A673 (cell line): ENCODE data around the gene MARCHF5. TPM values are rescaled to one million over a fixed set of nuclear protein-coding genes. Genes with fewer than 3 reads are reported as not detected.
"Not testable (repeated sequence)": the region's sequence is repeated elsewhere in the genome, so short reads cannot be mapped to it uniquely, and the experiment has no call there.

Experiments
- BruUV-seq: library from RNA; stranded (reverse); fragments of 400-500 nt; replicated peaks from 2 replicates; lab custom pipeline; 2021; lab: Mats Ljungman, UMichigan
- CTCF ChIA-PET: fragments of 300-600 bp; sonication (Branson Sonifier 250); formaldehyde crosslinking; loops from one replicate; lab custom pipeline; 2022; ENCODE audit warnings: antibody characterized with exemption; lab: Charles Lee
- POLR2A ChIA-PET: fragments of 300-600 bp; sonication (Branson Sonifier 250); formaldehyde crosslinking; loops from one replicate; lab custom pipeline; 2022; ENCODE audit warnings: antibody characterized with exemption; ENCODE audit not compliant: low non-redundant PET; lab: Charles Lee
- DNase-seq: peaks from one replicate; pipeline ENCODE4 v3.0.0-alpha.2; 2015; ENCODE audit warnings: low spot score
- H3K27ac ChIP-seq: fragments of 200-600 bp; sonication (generic); 2 replicates; pipeline ENCODE4 v1.5.1; 2016; ENCODE audit warnings: mixed run types, low read depth, mild to moderate bottlenecking, mixed read lengths, antibody characterized with exemption, low read length; ENCODE audit not compliant: poor library complexity, severe bottlenecking
- H3K27me3 ChIP-seq: fragments of 200-600 bp; sonication (generic); replicated peaks from 2 replicates; pipeline ENCODE4 v1.6.1; 2017; ENCODE audit warnings: mixed run types, low read depth, mild to moderate bottlenecking, mixed read lengths, antibody characterized with exemption, low read length; ENCODE audit not compliant: insufficient read depth, poor library complexity
- H3K36me3 ChIP-seq: fragments of 200-600 bp; sonication (generic); 2 replicates; pipeline ENCODE4 v1.6.1; 2016; ENCODE audit warnings: mixed run types, mild to moderate bottlenecking, mixed read lengths, antibody characterized with exemption, low read length; ENCODE audit not compliant: insufficient read depth, poor library complexity, severe bottlenecking
- H3K4me1 ChIP-seq: fragments of 200-600 bp; sonication (generic); 2 replicates; pipeline ENCODE4 v1.6.1; 2017; ENCODE audit warnings: mixed run types, mild to moderate bottlenecking, mixed read lengths, antibody characterized with exemption, low read length; ENCODE audit not compliant: insufficient read depth, poor library complexity, severe bottlenecking
- H3K4me3 ChIP-seq: fragments of 200-600 bp; sonication (generic); 2 replicates; pipeline ENCODE4 v1.5.1; 2016; ENCODE audit warnings: low read depth, mixed run types, mild to moderate bottlenecking, mixed read lengths, low read length; ENCODE audit not compliant: poor library complexity, severe bottlenecking
- H3K9me3 ChIP-seq: fragments of 200-600 bp; sonication (generic); 2 replicates; pipeline ENCODE4 v1.6.1; 2016; ENCODE audit warnings: mixed run types, low read depth, mild to moderate bottlenecking, mixed read lengths, antibody characterized with exemption, low read length; ENCODE audit not compliant: poor library complexity, severe bottlenecking
- EZH2 ChIP-seq: fragments of 200-600 bp; sonication (generic); IDR thresholded peaks from 2 replicates; pipeline ENCODE4 v1.6.1; 2017; ENCODE audit warnings: borderline replicate concordance, low read depth, mild to moderate bottlenecking, mixed read lengths, antibody characterized with exemption, low read length; ENCODE audit not compliant: poor library complexity, severe bottlenecking
- intact Hi-C: fragments of 100-400 bp; cut with micrococcal nuclease; formaldehyde crosslinking; loops from one replicate; pipeline ENCODE4 v1.10.0; 2022; ENCODE audit not compliant: unreplicated experiment
- total RNA-seq: library from RNA; stranded (reverse); gene quantifications from 2 replicates; pipeline ENCODE4 v1.2.3, GENCODE V29; 2021
- TF ChIP-seq, protein P1 (sequence below): fragments of 300-800, 200-600 bp; sonication (generic); conservative IDR thresholded peaks from 2 replicates; pipeline ENCODE4 v1.5.1; 2017; ENCODE audit warnings: low read depth, mild to moderate bottlenecking, antibody characterized with exemption, low read length, moderate library complexity, mixed read lengths

Gene MARCHF5
- total RNA-seq, 1 experiment from 2014 or later, result 79.9 TPM

- no peak for TF ChIP-seq EZH2
- TF ChIP-seq, protein P1, sequence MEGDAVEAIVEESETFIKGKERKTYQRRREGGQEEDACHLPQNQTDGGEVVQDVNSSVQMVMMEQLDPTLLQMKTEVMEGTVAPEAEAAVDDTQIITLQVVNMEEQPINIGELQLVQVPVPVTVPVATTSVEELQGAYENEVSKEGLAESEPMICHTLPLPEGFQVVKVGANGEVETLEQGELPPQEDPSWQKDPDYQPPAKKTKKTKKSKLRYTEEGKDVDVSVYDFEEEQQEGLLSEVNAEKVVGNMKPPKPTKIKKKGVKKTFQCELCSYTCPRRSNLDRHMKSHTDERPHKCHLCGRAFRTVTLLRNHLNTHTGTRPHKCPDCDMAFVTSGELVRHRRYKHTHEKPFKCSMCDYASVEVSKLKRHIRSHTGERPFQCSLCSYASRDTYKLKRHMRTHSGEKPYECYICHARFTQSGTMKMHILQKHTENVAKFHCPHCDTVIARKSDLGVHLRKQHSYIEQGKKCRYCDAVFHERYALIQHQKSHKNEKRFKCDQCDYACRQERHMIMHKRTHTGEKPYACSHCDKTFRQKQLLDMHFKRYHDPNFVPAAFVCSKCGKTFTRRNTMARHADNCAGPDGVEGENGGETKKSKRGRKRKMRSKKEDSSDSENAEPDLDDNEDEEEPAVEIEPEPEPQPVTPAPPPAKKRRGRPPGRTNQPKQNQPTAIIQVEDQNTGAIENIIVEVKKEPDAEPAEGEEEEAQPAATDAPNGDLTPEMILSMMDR, result no peak
- BruUV-seq, result no TSS peak
- peak; percentile 88 for DNase-seq
- Histone ChIP-seq H3K4me3 (no peak overlapping the region), H3K36me3 (no peaks in the 10 kb centered on the region), H3K27ac (no peak overlapping the region), H3K27me3 (no peaks in the 10 kb centered on the region), H3K4me1 (no peaks in the 10 kb centered on the region), H3K9me3 (no peaks in the 10 kb centered on the region)
- POLR2A ChIA-PET, result no interaction called here
- intact Hi-C loops, result no loop called here
- CTCF ChIA-PET, result no interaction called here
Measured at GRCh38 chr10:92387289-92387940, 96.4 kb downstream of the MARCHF5 start.

DNA sequence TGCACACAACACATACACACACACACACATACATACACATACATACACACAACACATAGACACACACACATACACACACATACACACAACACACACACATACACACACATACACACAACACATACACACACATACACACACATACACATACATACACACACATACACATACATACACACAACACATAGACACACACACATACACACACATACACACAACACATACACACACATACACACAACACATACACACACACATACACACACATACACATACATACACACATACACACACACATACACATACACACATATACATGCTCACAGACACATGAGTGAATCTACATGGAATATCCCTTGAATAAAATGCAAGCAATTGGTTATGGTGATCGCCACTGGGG is 102.2 kb downstream of the MARCHF5 start:
- POLR2A ChIA-PET, H3K4me1 ChIP-seq, H3K4me3 ChIP-seq, H3K27me3 ChIP-seq, H3K9me3 ChIP-seq, DNase-seq, H3K27ac ChIP-seq, intact Hi-C loops, BruUV-seq, CTCF ChIA-PET, H3K36me3 ChIP-seq: not testable (repeated sequence)

DNA sequence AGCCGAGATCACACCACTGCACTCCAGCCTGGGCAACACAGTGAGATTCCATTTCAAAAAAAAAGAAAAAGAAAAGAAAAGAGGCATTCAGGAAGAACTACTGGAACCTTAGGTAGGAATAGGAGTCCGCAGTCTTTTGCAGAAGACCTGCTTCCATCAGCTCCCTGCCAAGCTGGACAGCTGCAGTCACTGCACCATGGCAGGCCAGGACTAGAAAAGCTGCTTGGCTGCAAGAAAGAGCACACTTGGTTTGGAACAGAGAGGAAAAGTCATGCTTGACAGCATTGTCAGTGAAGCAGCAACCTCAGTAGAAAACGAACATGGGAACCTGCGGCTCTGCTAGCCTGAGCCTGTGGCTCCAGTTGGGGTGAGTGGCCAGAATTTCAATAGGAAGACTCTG is 104.3 kb downstream of the MARCHF5 start:
- no peak for TF ChIP-seq EZH2
- TF ChIP-seq, protein P1, result no peak
- DNase-seq, result no peak
- Histone ChIP-seq H3K4me1 (no peaks in the 10 kb centered on the region), H3K4me3 (no peak overlapping the region), H3K9me3 (no peaks in the 10 kb centered on the region), H3K36me3 (no peaks in the 10 kb centered on the region), H3K27ac (no peak overlapping the region), H3K27me3 (no peaks in the 10 kb centered on the region)
- CTCF ChIA-PET, result no interaction called here
- intact Hi-C loops, result no loop called here
- POLR2A ChIA-PET, result no interaction called here
- BruUV-seq, result no TSS peak

- H3K4me3 ChIP-seq, DNase-seq, POLR2A ChIA-PET, H3K9me3 ChIP-seq, H3K27me3 ChIP-seq, H3K4me1 ChIP-seq, H3K27ac ChIP-seq, intact Hi-C loops, H3K36me3 ChIP-seq, BruUV-seq, CTCF ChIA-PET: not testable (repeated sequence)
Measured at GRCh38 chr10:92402234-92402633, 111.3 kb downstream of the MARCHF5 start.

Other genes with a start within 250 kb of the MARCHF5 start
- gene CPEB3, start 89 bp upstream of the MARCHF5 start, total RNA-seq, result 1.1 and 1.4 TPM in 2 replicates